Measurements from ENCODE around the gene IRS1.

IRS1 gene

GRCh38 chr2:226732478-226733188 lies 67.0 kb downstream of the IRS1 start:
- Histone ChIP-seq H3K27me3 (no peaks in the 10 kb centered on the region), H3K9me3 (no peaks in the 10 kb centered on the region), H3K4me1 (no peaks in the 10 kb centered on the region), H3K4me3 (ENCODE audit: low read depth, low read length) (no peak overlapping the region), H3K36me3 (no peaks in the 10 kb centered on the region)
- TF ChIP-seq CTCF (IDR thresholded peaks at IDR 0.05; ENCODE audit: low read depth, low read length) = no peak
- no peak for DNase-seq

GRCh38 chr2:226730481-226730880 lies 69.1 kb downstream of the IRS1 start:
- no peak for DNase-seq

GRCh38 chr2:226728996-226729395 lies 70.6 kb downstream of the IRS1 start:
- no peak overlapping the region for H3K4me3 ChIP-seq (ENCODE audit: low read depth, low read length)
- H3K9me3 ChIP-seq = no peaks in the 10 kb centered on the region
- no peaks in the 10 kb centered on the region for H3K36me3 ChIP-seq
- H3K4me1 ChIP-seq = no peaks in the 10 kb centered on the region
- no peak for TF ChIP-seq CTCF (IDR thresholded peaks at IDR 0.05; ENCODE audit: low read depth, low read length)
- DNase-seq = no peak
- H3K27me3 ChIP-seq = no peaks in the 10 kb centered on the region

More at GRCh38 chr2:226730481-226730880, 69.1 kb downstream of the IRS1 start:
- no peaks in the 10 kb centered on the region for H3K27me3 ChIP-seq
- no peaks in the 10 kb centered on the region for H3K4me1 ChIP-seq
- TF ChIP-seq CTCF (IDR thresholded peaks at IDR 0.05; ENCODE audit: low read depth, low read length) = no peak
- H3K9me3 ChIP-seq = no peaks in the 10 kb centered on the region
- H3K36me3 ChIP-seq = no peaks in the 10 kb centered on the region
- no peak overlapping the region for H3K4me3 ChIP-seq (ENCODE audit: low read depth, low read length)

GRCh38 chr2:226727251-226727650 lies 72.4 kb downstream of the IRS1 start:
- Histone ChIP-seq H3K36me3 (no peaks in the 10 kb centered on the region), H3K4me3 (ENCODE audit: low read depth, low read length) (no peak overlapping the region), H3K9me3 (no peaks in the 10 kb centered on the region), H3K27me3 (no peaks in the 10 kb centered on the region), H3K4me1 (no peaks in the 10 kb centered on the region)
- no peak for TF ChIP-seq CTCF (IDR thresholded peaks at IDR 0.05; ENCODE audit: low read depth, low read length)
- DNase-seq = no peak

GRCh38 chr2:226726546-226726945 lies 73.1 kb downstream of the IRS1 start:
- no peak for DNase-seq
- no peak overlapping the region for H3K4me3 ChIP-seq (ENCODE audit: low read depth, low read length)
- H3K27me3 ChIP-seq = no peaks in the 10 kb centered on the region
- TF ChIP-seq CTCF (IDR thresholded peaks at IDR 0.05; ENCODE audit: low read depth, low read length) = no peak
- H3K9me3 ChIP-seq = no peaks in the 10 kb centered on the region
- H3K4me1 ChIP-seq = 0 out of 2 replicates have a peak, but pooled peaks cover under 1% of the 10 kb centered on the region
- H3K36me3 ChIP-seq = no peaks in the 10 kb centered on the region

GRCh38 chr2:226725126-226725860 lies 74.3 kb downstream of the IRS1 start:
- Histone ChIP-seq H3K27me3 (no peaks in the 10 kb centered on the region), H3K4me3 (ENCODE audit: low read depth, low read length) (no peak overlapping the region), H3K4me1 (peaks cover 6% of the 10 kb centered on the region; the same call in 1 of the 2 replicates), H3K9me3 (no peaks in the 10 kb centered on the region), H3K36me3 (no peaks in the 10 kb centered on the region)
- no peak for TF ChIP-seq CTCF (IDR thresholded peaks at IDR 0.05; ENCODE audit: low read depth, low read length)
- DNase-seq = no peak

All from BE2C (cell line).